Fibroblast of pulmonary artery (primary cell): ENCODE results near the gene RAP1GAP2.

Experiments
- DNase-seq: peaks from one replicate; pipeline ENCODE4 v3.0.0-alpha.2; 2010; ENCODE audit warnings: low read depth
- H3K4me3 ChIP-seq: replicated peaks from 2 replicates; pipeline ENCODE4 v1.5.1; 2011; ENCODE audit warnings: low read depth, mild to moderate bottlenecking, control low read depth, low read length, moderate library complexity
- TF ChIP-seq, protein P1 (sequence below): IDR thresholded peaks from 2 replicates; pipeline ENCODE4 v1.5.1; 2011; ENCODE audit warnings: mild to moderate bottlenecking, control low read depth, low read length, inconsistent platforms; ENCODE audit errors: missing control alignments

RAP1GAP2 gene

DNA sequence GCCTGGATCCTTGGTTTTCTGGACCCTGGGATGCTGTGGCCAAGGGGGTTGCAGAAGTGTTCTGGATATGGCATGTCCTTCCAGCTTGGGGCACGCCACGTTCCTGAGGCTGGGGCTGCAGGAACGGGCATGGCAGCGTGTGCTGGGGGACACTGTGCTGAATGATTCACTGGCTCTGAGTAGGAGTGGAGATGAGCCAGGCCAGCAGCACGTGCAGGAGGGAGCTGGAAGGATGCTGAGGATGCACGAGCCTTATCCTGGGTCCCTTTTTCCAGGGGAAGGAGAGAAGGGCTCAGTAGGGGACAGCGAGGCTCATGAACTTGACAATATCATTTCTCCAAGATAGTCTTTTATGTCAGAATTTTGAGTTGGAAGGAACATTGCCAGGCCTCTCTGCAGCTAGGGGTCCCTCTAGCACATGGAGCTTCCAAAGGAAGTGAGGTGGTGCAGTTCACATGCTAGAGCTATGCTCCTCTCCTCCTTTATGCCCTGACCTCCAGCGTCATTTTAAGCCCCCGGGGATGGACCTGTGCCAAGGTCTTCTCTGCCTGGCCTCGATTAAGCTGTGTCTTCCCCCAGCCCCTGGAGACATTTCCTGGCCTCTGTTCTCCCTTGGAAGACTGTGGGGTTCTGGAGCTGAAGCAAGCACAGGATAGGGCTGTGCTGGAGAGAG is 141.2 kb downstream of the RAP1GAP2 start:
- no peak overlapping the region for H3K4me3 ChIP-seq
- TF ChIP-seq, protein P1, sequence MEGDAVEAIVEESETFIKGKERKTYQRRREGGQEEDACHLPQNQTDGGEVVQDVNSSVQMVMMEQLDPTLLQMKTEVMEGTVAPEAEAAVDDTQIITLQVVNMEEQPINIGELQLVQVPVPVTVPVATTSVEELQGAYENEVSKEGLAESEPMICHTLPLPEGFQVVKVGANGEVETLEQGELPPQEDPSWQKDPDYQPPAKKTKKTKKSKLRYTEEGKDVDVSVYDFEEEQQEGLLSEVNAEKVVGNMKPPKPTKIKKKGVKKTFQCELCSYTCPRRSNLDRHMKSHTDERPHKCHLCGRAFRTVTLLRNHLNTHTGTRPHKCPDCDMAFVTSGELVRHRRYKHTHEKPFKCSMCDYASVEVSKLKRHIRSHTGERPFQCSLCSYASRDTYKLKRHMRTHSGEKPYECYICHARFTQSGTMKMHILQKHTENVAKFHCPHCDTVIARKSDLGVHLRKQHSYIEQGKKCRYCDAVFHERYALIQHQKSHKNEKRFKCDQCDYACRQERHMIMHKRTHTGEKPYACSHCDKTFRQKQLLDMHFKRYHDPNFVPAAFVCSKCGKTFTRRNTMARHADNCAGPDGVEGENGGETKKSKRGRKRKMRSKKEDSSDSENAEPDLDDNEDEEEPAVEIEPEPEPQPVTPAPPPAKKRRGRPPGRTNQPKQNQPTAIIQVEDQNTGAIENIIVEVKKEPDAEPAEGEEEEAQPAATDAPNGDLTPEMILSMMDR, result peak; percentile 39
- DNase-seq, result no peak

DNA sequence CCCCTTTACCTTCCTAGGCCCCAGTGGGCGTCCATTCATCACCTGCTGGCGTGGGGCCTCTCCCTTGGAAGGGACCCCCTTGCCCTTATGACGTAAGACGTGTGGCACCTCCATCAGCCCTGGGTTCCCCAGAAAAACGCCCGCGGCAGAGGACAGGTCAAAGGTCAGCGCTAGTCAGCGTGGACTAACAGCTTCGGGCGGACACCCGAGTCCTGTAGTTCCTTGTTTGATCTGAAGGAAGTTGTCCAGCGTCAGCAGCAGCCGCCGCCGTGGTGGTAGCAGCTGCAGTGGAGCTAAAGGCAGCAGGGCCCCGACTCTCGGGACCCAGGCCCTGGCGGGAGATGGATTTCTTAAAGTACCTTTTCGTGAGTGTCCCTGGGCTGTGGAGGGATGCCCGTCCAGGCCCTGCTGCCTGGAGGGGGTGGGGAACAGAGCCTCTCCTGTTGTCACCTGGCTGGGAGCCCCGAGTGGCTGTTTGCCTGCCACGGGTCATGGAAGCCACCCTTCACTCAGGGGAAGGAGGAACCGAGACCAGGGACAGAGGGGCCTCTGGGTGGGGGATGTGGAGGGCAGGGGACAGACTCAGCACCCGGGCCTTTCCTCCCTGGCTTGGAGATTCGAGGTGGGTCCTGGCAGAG is 143.6 kb downstream of the RAP1GAP2 start:
- DNase-seq, result no peak
- TF ChIP-seq, protein P1, result no peak
- no peak overlapping the region for H3K4me3 ChIP-seq

DNA sequence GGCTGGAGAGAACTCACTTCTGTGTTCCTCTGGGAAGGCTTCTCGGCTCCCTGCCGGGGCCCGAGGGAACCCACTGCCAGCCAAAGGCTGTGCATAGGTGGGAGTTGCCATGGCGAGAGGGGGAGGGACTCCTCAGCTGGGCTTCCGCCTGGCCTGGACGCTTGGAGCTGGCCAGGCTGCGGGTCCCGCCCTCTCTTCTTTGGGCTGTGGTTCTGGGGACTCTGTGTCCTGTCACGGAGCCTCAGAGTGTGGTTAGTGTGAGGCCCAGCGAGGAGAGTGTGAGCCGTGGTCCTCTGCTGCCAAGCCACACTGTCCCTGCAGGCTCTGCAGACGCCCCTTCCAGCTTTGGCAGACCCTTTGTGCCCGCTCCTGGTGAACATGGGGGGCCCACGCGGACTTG is 144.1 kb downstream of the RAP1GAP2 start:
- no peak overlapping the region for H3K4me3 ChIP-seq
- DNase-seq, result no peak
- TF ChIP-seq, protein P1, result no peak

DNA sequence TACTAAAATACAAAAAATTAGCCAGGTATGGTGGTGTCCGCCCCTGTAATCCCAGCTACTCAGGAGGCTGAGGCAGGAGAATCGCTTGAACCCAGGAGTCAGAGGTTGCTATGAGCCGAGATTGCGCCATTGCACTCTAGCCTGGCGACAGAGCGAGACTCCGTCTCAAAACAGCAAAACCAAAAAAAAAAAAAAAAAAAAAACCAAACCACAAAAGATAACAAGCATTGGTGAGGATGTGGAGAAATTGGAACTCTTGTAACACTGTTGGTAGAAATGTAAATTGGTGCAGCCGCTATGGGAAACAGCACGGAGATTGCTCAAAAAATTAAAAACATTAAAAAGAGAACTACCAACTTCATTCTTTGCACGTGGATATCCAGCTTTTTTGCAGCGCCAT is 147.7 kb downstream of the RAP1GAP2 start:
- TF ChIP-seq, protein P1, result no peak
- no peak overlapping the region for H3K4me3 ChIP-seq
- peak; percentile 30 for DNase-seq

DNA sequence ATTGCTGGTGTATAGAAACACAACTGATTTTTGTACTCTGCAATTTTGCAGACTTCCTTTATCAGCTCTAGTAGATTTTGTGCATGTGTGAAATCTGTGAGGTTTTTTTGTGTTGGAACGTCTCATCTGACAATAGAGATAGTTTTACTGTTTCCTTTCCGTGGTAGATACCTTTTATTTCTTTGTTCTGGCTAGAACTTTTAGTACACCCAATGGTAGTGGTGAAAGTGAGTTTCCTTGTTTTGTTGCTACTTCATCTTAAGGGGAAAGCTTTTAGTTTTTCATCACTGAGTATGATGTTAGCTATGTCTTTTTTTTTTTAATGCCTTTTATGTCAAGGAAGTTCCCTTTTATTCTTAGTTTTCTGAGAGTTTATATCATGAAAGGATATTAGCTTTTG is 149.1 kb downstream of the RAP1GAP2 start:
- H3K4me3 ChIP-seq, result no peak overlapping the region
- DNase-seq, result no peak
- TF ChIP-seq, protein P1, result no peak

DNA sequence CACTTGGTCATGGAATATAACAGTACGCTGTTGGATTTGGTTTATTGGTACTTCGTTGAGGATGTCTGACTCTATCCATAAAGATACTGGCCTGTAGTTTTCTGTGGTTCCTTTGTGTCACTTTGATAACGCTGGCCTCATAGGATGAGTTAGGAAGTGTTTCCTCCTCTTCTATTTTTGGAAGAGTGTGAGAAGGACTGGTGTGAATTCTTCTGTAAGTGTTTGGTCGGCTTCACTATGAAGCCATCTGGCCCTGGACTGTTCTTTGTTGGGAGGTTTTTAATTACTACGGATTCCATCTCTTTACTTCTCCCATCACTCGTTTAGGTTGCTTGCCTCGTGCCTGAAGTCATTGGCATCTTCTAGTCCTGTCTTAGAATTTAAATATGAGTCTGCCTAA is 149.9 kb downstream of the RAP1GAP2 start:
- DNase-seq, result no peak
- TF ChIP-seq, protein P1, result no peak
- no peak overlapping the region for H3K4me3 ChIP-seq

DNA sequence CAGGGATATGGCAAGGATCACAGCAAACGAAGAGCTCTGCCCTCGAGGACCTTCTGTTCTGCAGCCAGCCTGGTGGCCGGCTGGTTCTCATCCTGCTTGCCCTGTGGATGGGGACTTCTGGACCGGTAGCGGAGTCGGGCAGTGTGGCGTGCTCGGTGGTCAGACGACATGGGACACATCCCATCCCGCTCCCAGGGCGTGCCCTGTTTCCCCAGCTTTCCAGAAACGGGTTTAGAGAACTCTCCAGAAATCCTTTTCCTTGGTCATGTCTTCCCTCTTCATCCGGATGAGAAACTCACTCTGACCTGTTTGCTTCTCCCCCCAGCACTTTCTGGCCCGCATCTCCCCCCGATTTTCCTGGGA is 151.3 kb downstream of the RAP1GAP2 start:
- TF ChIP-seq, protein P1, result no peak
- no peak overlapping the region for H3K4me3 ChIP-seq
- no peak for DNase-seq
